Measurements from ENCODE around the gene ZNF845.
"Not testable (repeated sequence)": the region's sequence is repeated elsewhere in the genome, so short reads cannot be mapped to it uniquely, and the experiment has no call there.

Gene ZNF845

DNA sequence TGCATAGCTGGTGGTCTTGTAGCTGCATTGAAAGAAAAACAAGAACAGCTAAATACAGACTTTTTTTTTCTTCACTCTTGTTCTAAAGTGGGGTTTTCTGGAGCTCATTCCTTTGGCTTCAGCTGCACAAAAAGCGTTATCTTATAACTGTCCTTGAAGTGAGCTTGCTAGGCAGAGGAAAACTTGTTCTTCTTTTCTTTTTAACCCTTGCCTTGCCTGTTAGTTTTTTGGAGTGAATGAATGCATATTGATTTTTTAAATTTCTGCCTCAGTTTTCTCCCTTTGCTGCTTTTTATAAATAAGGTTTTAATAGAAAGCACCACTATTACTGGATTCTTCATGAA lies 62.9 kb downstream of the ZNF845 start:
- Mint-ChIP-seq H3K36me3 (ENCODE audit: low read depth) (peaks cover 50% of the 10 kb centered on the region), H3K9me3 (peaks cover 32% of the 10 kb centered on the region), H3K4me3 (peak overlapping the region; percentile 98)

GRCh38 chr19:53397918-53398317 lies 64.4 kb downstream of the ZNF845 start:
- peaks cover 64% of the 10 kb centered on the region for H3K36me3 Mint-ChIP-seq (ENCODE audit: low read depth)
- not testable (repeated sequence) for H3K27ac Mint-ChIP-seq; H3K4me3 Mint-ChIP-seq; H3K27me3 Mint-ChIP-seq (ENCODE audit: low read depth)
- H3K4me1 Mint-ChIP-seq (ENCODE audit: low read depth) = peaks cover 23% of the 10 kb centered on the region
- peaks cover 40% of the 10 kb centered on the region for H3K9me3 Mint-ChIP-seq

More for the DNA sequence above, 62.9 kb downstream of the ZNF845 start:
- Mint-ChIP-seq H3K27me3 (ENCODE audit: low read depth) (no peaks in the 10 kb centered on the region), H3K4me1 (ENCODE audit: low read depth) (peaks cover 23% of the 10 kb centered on the region), H3K27ac (no peak overlapping the region)
